ENCODE data around the gene CLEC9A. TPM values are rescaled to one million over a fixed set of nuclear protein-coding genes. Genes with fewer than 3 reads are reported as not detected.

Gene CLEC9A
- total RNA-seq, 2 experiments from 2014 or later, result not detected

- DNase-seq (no peak), ATAC-seq (no peak)
- peaks cover 2% of the 10 kb centered on the region for H3K9me3 Mint-ChIP-seq (ENCODE audit: insufficient read depth)
- no peaks in the 10 kb centered on the region for H3K36me3 Mint-ChIP-seq (ENCODE audit: low read depth)
- H3K27ac Mint-ChIP-seq, result no peak overlapping the region
- H3K4me1 Mint-ChIP-seq (ENCODE audit: low read depth), result no peaks in the 10 kb centered on the region
- CTCF ChIA-PET, result no interaction called here
- H3K4me3 Mint-ChIP-seq, result no peak overlapping the region
- POLR2A ChIA-PET, result no interaction called here
- peaks cover 14% of the 10 kb centered on the region for H3K27me3 Mint-ChIP-seq (ENCODE audit: low read depth)
These were observed 58.7 kb downstream of the CLEC9A start for GRCh38 chr12:10088955-10089900.

GRCh38 chr12:10094646-10095395 is 64.3 kb downstream of the CLEC9A start:
- no peak overlapping the region for H3K4me3 Mint-ChIP-seq
- DNase-seq (no peak), ATAC-seq (no peak)
- no peaks in the 10 kb centered on the region for H3K9me3 Mint-ChIP-seq (ENCODE audit: insufficient read depth)
- no peak overlapping the region for H3K27ac Mint-ChIP-seq
- peaks cover 11% of the 10 kb centered on the region for H3K27me3 Mint-ChIP-seq (ENCODE audit: low read depth)
- no peaks in the 10 kb centered on the region for H3K4me1 Mint-ChIP-seq (ENCODE audit: low read depth)
- POLR2A ChIA-PET, result no interaction called here
- CTCF ChIA-PET, result interaction anchor here (0.7 kb wide), 1 partner anchor 16 kb away, joined by 3 read pairs; no protein-coding TSS in a partner anchor
- H3K36me3 Mint-ChIP-seq (ENCODE audit: low read depth), result no peaks in the 10 kb centered on the region

GRCh38 chr12:10095971-10096370 is 65.5 kb downstream of the CLEC9A start:
- ChIA-PET CTCF (interaction anchor here (1.0 kb wide), 1 partner anchor 44 kb away, joined by 3 read pairs; no protein-coding TSS in a partner anchor), POLR2A (no interaction called here)
- Mint-ChIP-seq H3K36me3 (ENCODE audit: low read depth) (no peaks in the 10 kb centered on the region), H3K4me1 (ENCODE audit: low read depth) (no peaks in the 10 kb centered on the region), H3K9me3 (ENCODE audit: insufficient read depth) (no peaks in the 10 kb centered on the region), H3K4me3 (no peak overlapping the region), H3K27ac (no peak overlapping the region), H3K27me3 (ENCODE audit: low read depth) (peaks cover 6% of the 10 kb centered on the region)
- ATAC-seq (no peak), DNase-seq (no peak)

GRCh38 chr12:10097521-10097920 is 67.0 kb downstream of the CLEC9A start:
- Mint-ChIP-seq H3K36me3 (ENCODE audit: low read depth) (no peaks in the 10 kb centered on the region), H3K4me1 (ENCODE audit: low read depth) (peaks cover 7% of the 10 kb centered on the region)

GRCh38 chr12:10098791-10099190 is 68.3 kb downstream of the CLEC9A start, which contains the start of gene CLEC1A:
TSS of gene CLEC1A (minus strand) at chr12:10098985. CDS start at chr12:10098922, 63 bp downstream.
- POLR2A ChIA-PET, result no interaction called here
- ATAC-seq (no peak), DNase-seq (no peak)
- CTCF ChIA-PET, result no interaction called here
- Mint-ChIP-seq H3K4me3 (no peak within 1 kb of the TSS), H3K27me3 (ENCODE audit: low read depth) (peaks cover 10% of the 10 kb centered on the region), H3K27ac (no peak within 1 kb of the TSS), H3K36me3 (ENCODE audit: low read depth) (no peaks in the 10 kb centered on the region), H3K4me1 (ENCODE audit: low read depth) (peaks cover 7% of the 10 kb centered on the region), H3K9me3 (ENCODE audit: insufficient read depth) (peaks cover 4% of the 10 kb centered on the region)

More at GRCh38 chr12:10097521-10097920, 67.0 kb downstream of the CLEC9A start:
- DNase-seq, result no peak
- ATAC-seq, result no peak
- ChIA-PET POLR2A (no interaction called here), CTCF (no interaction called here)
- H3K27ac Mint-ChIP-seq, result no peak overlapping the region
- H3K4me3 Mint-ChIP-seq, result no peak overlapping the region
- peaks cover 5% of the 10 kb centered on the region for H3K27me3 Mint-ChIP-seq (ENCODE audit: low read depth)
- no peaks in the 10 kb centered on the region for H3K9me3 Mint-ChIP-seq (ENCODE audit: insufficient read depth)

GRCh38 chr12:10101042-10101579 is 70.6 kb downstream of the CLEC9A start:
- H3K4me1 Mint-ChIP-seq (ENCODE audit: low read depth), result peaks cover 7% of the 10 kb centered on the region
- DNase-seq (no peak), ATAC-seq (no peak)
- no peak overlapping the region for H3K27ac Mint-ChIP-seq
- ChIA-PET CTCF (interaction anchor here (2.0 kb wide), 1 partner anchor 10 kb away, joined by 6 read pairs; no protein-coding TSS in a partner anchor), POLR2A (no interaction called here)
- peaks cover 5% of the 10 kb centered on the region for H3K9me3 Mint-ChIP-seq (ENCODE audit: insufficient read depth)
- no peaks in the 10 kb centered on the region for H3K36me3 Mint-ChIP-seq (ENCODE audit: low read depth)
- peaks cover 24% of the 10 kb centered on the region for H3K27me3 Mint-ChIP-seq (ENCODE audit: low read depth)
- H3K4me3 Mint-ChIP-seq, result no peak overlapping the region

GRCh38 chr12:10101648-10102220 is 71.3 kb downstream of the CLEC9A start:
- POLR2A ChIA-PET, result no interaction called here

GRCh38 chr12:10102322-10102721 is 71.8 kb downstream of the CLEC9A start:
- Mint-ChIP-seq H3K9me3 (ENCODE audit: insufficient read depth) (peaks cover 5% of the 10 kb centered on the region), H3K27ac (no peak overlapping the region), H3K36me3 (ENCODE audit: low read depth) (no peaks in the 10 kb centered on the region), H3K27me3 (ENCODE audit: low read depth) (peaks cover 30% of the 10 kb centered on the region), H3K4me1 (ENCODE audit: low read depth) (peaks cover 7% of the 10 kb centered on the region), H3K4me3 (no peak overlapping the region)
- ChIA-PET CTCF (interaction anchor here (2.0 kb wide), 1 partner anchor 11 kb away, joined by 6 read pairs; no protein-coding TSS in a partner anchor), POLR2A (no interaction called here)
- ATAC-seq, result no peak
- DNase-seq, result no peak

More at GRCh38 chr12:10101648-10102220, 71.3 kb downstream of the CLEC9A start:
- ATAC-seq (no peak), DNase-seq (no peak)
- Mint-ChIP-seq H3K27me3 (ENCODE audit: low read depth) (peaks cover 28% of the 10 kb centered on the region), H3K4me3 (no peak overlapping the region), H3K9me3 (ENCODE audit: insufficient read depth) (peaks cover 5% of the 10 kb centered on the region), H3K4me1 (ENCODE audit: low read depth) (peaks cover 7% of the 10 kb centered on the region), H3K27ac (no peak overlapping the region), H3K36me3 (ENCODE audit: low read depth) (no peaks in the 10 kb centered on the region)
- CTCF ChIA-PET, result interaction anchor here (2.0 kb wide), 1 partner anchor 11 kb away, joined by 6 read pairs; no protein-coding TSS in a partner anchor

GRCh38 chr12:10110256-10110844 is 79.9 kb downstream of the CLEC9A start:
- ATAC-seq (no peak), DNase-seq (no peak)
- no peak overlapping the region for H3K27ac Mint-ChIP-seq
- ChIA-PET CTCF (interaction anchor here (0.6 kb wide), 1 partner anchor 170 kb away, joined by 3 read pairs; no protein-coding TSS in a partner anchor), POLR2A (no interaction called here)
- H3K4me3 Mint-ChIP-seq, result no peak overlapping the region
- no peaks in the 10 kb centered on the region for H3K9me3 Mint-ChIP-seq (ENCODE audit: insufficient read depth)
- no peaks in the 10 kb centered on the region for H3K36me3 Mint-ChIP-seq (ENCODE audit: low read depth)
- H3K4me1 Mint-ChIP-seq (ENCODE audit: low read depth), result no peaks in the 10 kb centered on the region
- H3K27me3 Mint-ChIP-seq (ENCODE audit: low read depth), result peaks cover 24% of the 10 kb centered on the region

- POLR2A ChIA-PET, result no interaction called here
- CTCF ChIA-PET, result no interaction called here
- no peaks in the 10 kb centered on the region for H3K9me3 Mint-ChIP-seq (ENCODE audit: insufficient read depth)
- no peak overlapping the region for H3K27ac Mint-ChIP-seq
- no peak for DNase-seq
- no peaks in the 10 kb centered on the region for H3K36me3 Mint-ChIP-seq (ENCODE audit: low read depth)
- H3K4me1 Mint-ChIP-seq (ENCODE audit: low read depth), result no peaks in the 10 kb centered on the region
- peaks cover 15% of the 10 kb centered on the region for H3K27me3 Mint-ChIP-seq (ENCODE audit: low read depth)
- ATAC-seq, result no peak
- no peak overlapping the region for H3K4me3 Mint-ChIP-seq
These were observed 81.0 kb downstream of the CLEC9A start for GRCh38 chr12:10111451-10111850.

- Mint-ChIP-seq H3K9me3 (ENCODE audit: insufficient read depth) (no peaks in the 10 kb centered on the region), H3K4me1 (ENCODE audit: low read depth) (no peaks in the 10 kb centered on the region), H3K27ac (no peak overlapping the region), H3K27me3 (ENCODE audit: low read depth) (peaks cover 9% of the 10 kb centered on the region), H3K36me3 (ENCODE audit: low read depth) (no peaks in the 10 kb centered on the region), H3K4me3 (no peak overlapping the region)
- DNase-seq (no peak), ATAC-seq (no peak)
- CTCF ChIA-PET, result no interaction called here
- POLR2A ChIA-PET, result no interaction called here
These were observed 82.6 kb downstream of the CLEC9A start for GRCh38 chr12:10113075-10113474.

Data from activated CD8-positive, alpha-beta T cell treated with anti-CD3 and anti-CD28 coated beads, Interleukin-2, amount 10 ng/mL, durations not matched to agents 7 days and 5 days (primary cell).